IMR-90 (cell line): ENCODE results near the gene FAM241A. TPM values are rescaled to one million over a fixed set of nuclear protein-coding genes. Genes with fewer than 3 reads are reported as not detected.

Source experiments
- ATAC-seq: fragments of 200-7000 bp; cut with Tn5 transposase; 2 replicates; pipeline ENCODE4 v1.9.1; 2020; ENCODE audit warnings: low read depth, mild to moderate bottlenecking, moderate library complexity
- BruUV-seq: library from RNA; stranded (reverse); fragments of 400-500 nt; replicated peaks from 2 replicates; lab custom pipeline; 2021; lab: Mats Ljungman, UMichigan
- CTCF ChIA-PET: fragments of 300-600 bp; formaldehyde crosslinking; extraction: SDS; loops from one replicate; lab custom pipeline; 2021; ENCODE audit warnings: antibody characterized with exemption; lab: Yijun Ruan, JAX
- POLR2A ChIA-PET: fragments of 300-600 bp; sonication (Branson Sonifier 250); formaldehyde crosslinking; loops from one replicate; lab custom pipeline; 2022; ENCODE audit warnings: antibody characterized with exemption; ENCODE audit not compliant: unreplicated experiment; lab: Charles Lee
- DNase-seq: peaks from one replicate; pipeline ENCODE4 v3.0.0; 2013
- H2AFZ ChIP-seq: replicated peaks from 2 replicates; pipeline ENCODE3; 2013; ENCODE audit warnings: low read length, mild to moderate bottlenecking; ENCODE audit not compliant: poor library complexity
- H2AK5ac ChIP-seq: 2 replicates; pipeline ENCODE4 v1.6.1; 2013; ENCODE audit warnings: low read depth, low read length, inconsistent platforms
- H2AK9ac ChIP-seq: replicated peaks from 2 replicates; pipeline ENCODE3; 2013; ENCODE audit warnings: mild to moderate bottlenecking, low read depth, low read length, moderate library complexity; ENCODE audit not compliant: poor library complexity
- H2BK120ac ChIP-seq: 2 replicates; pipeline ENCODE4 v1.6.1; 2013; ENCODE audit warnings: low read depth, low read length, inconsistent platforms
- H2BK15ac ChIP-seq: 3 replicates; pipeline ENCODE4 v1.6.1; 2013; ENCODE audit warnings: low read depth, low read length, inconsistent platforms
- H2BK20ac ChIP-seq: 2 replicates; pipeline ENCODE4 v1.6.1; 2013; ENCODE audit warnings: low read depth, mild to moderate bottlenecking, inconsistent platforms, low read length, moderate library complexity
- H2BK5ac ChIP-seq: 2 replicates; pipeline ENCODE4 v1.6.1; 2013; ENCODE audit warnings: mild to moderate bottlenecking, low read depth, low read length, inconsistent platforms; ENCODE audit not compliant: poor library complexity, severe bottlenecking
- H3K14ac ChIP-seq: replicated peaks from 2 replicates; pipeline ENCODE4 v1.6.1; 2013; ENCODE audit warnings: low read depth, low read length, inconsistent platforms
- H3K18ac ChIP-seq: 2 replicates; pipeline ENCODE4 v1.6.1; 2013; ENCODE audit warnings: low read depth, low read length, control low read depth
- H3K23ac ChIP-seq: 2 replicates; pipeline ENCODE4 v1.6.1; 2013; ENCODE audit warnings: low read depth, low read length, inconsistent platforms
- H3K27ac ChIP-seq: 2 replicates; pipeline ENCODE4 v1.5.1; 2013; ENCODE audit warnings: mild to moderate bottlenecking, control low read depth, low read length; ENCODE audit not compliant: insufficient read depth
- H3K27me3 ChIP-seq: 2 replicates; pipeline ENCODE4 v1.6.1; 2013; ENCODE audit warnings: low read length; ENCODE audit not compliant: control insufficient read depth, insufficient read depth
- H3K36me3 ChIP-seq: 2 replicates; pipeline ENCODE4 v1.6.1; 2013; ENCODE audit warnings: low read length, mixed read lengths; ENCODE audit not compliant: control insufficient read depth, insufficient read depth
- H3K4ac ChIP-seq: 2 replicates; pipeline ENCODE4 v1.6.1; 2013; ENCODE audit warnings: low read depth, low read length, inconsistent platforms
- H3K4me1 ChIP-seq: 2 replicates; pipeline ENCODE4 v1.6.1; 2013; ENCODE audit warnings: low read length, mixed read lengths; ENCODE audit not compliant: control insufficient read depth, insufficient read depth
- H3K4me2 ChIP-seq: 2 replicates; pipeline ENCODE4 v1.6.1; 2013; ENCODE audit warnings: low read depth, mild to moderate bottlenecking, control low read depth, low read length, moderate library complexity
- H3K4me3 ChIP-seq: 2 replicates; pipeline ENCODE4 v1.5.1; 2013; ENCODE audit warnings: low read depth, mild to moderate bottlenecking, control low read depth, low read length, moderate library complexity; ENCODE audit not compliant: insufficient read depth
- H3K56ac ChIP-seq: 2 replicates; pipeline ENCODE4 v1.6.1; 2013; ENCODE audit warnings: low read length, inconsistent platforms; ENCODE audit not compliant: insufficient read depth; ENCODE audit errors: extremely low read depth
- H3K79me1 ChIP-seq, 2 experiments: 2 replicates each; pipeline ENCODE4 v1.6.1; 2013; ENCODE audit warnings: low read length in 2 of 2, inconsistent platforms in 1 of 2, low read depth in 1 of 2
- H3K9ac ChIP-seq: 2 replicates; pipeline ENCODE4 v1.6.1; 2013; ENCODE audit warnings: low read depth, low read length, control low read depth
- H3K9me1 ChIP-seq: 2 replicates; pipeline ENCODE4 v1.6.1; 2013; ENCODE audit warnings: low read length, inconsistent platforms; ENCODE audit not compliant: insufficient read depth
- H3K9me3 ChIP-seq: 2 replicates; pipeline ENCODE4 v1.6.1; 2013; ENCODE audit warnings: low read length; ENCODE audit not compliant: control insufficient read depth, insufficient read depth
- H4K20me1 ChIP-seq: 2 replicates; pipeline ENCODE4 v1.6.1; 2013; ENCODE audit warnings: low read length, inconsistent platforms; ENCODE audit not compliant: insufficient read depth
- H4K5ac ChIP-seq: 2 replicates; pipeline ENCODE4 v1.6.1; 2013; ENCODE audit warnings: mild to moderate bottlenecking, low read depth, low read length, control low read depth
- H4K8ac ChIP-seq, 2 experiments: 2 replicates each; pipeline ENCODE4 v1.6.1; 2013; ENCODE audit warnings: low read depth in 2 of 2, low read length in 2 of 2, control low read depth in 1 of 2, inconsistent platforms in 1 of 2
- H4K91ac ChIP-seq: 2 replicates; pipeline ENCODE4 v1.6.1; 2013; ENCODE audit warnings: low read depth, low read length, inconsistent platforms; ENCODE audit not compliant: insufficient read depth
- CEBPB ChIP-seq: IDR thresholded peaks from 2 replicates; pipeline ENCODE4 v1.6.1; 2012; ENCODE audit warnings: low read depth, low read length, improper control_type of control experiment
- ELK1 ChIP-seq: fragments of 150-350 bp; IDR thresholded peaks from 2 replicates; pipeline ENCODE4 v1.6.1; 2016; ENCODE audit warnings: low read depth, mild to moderate bottlenecking, low read length, moderate library complexity, borderline replicate concordance
- MAFK ChIP-seq: IDR thresholded peaks from 2 replicates; pipeline ENCODE4 v1.6.1; 2012; ENCODE audit warnings: low read depth, low read length, improper control_type of control experiment
- NFE2L2 ChIP-seq: fragments of 150-350 bp; IDR thresholded peaks from 2 replicates; pipeline ENCODE4 v1.6.1; 2016; ENCODE audit warnings: low read depth, mild to moderate bottlenecking, low read length
- RAD21 ChIP-seq: IDR thresholded peaks from 2 replicates; pipeline ENCODE4 v1.6.1; 2012; ENCODE audit warnings: low read length, improper control_type of control experiment
- WGBS, 2 experiments: methylation state at CpG; one replicate each; pipeline versions ENCODE4 v1.1.5 to v1.1.7; 2013; ENCODE audit warnings: missing lambda C conversion rate in 2 of 2; ENCODE audit not compliant: insufficient read length in 1 of 2; ENCODE audit errors: extremely low coverage in 2 of 2; 5-methylcytosine and 5-hydroxymethylcytosine counted together
- dilution Hi-C: fragments of 300-500 bp; cut with HindIII; formaldehyde crosslinking; loops from one replicate; pipeline ENCODE4 v1.14.3; 2018; ENCODE audit warnings: low sequenced_read_pairs; ENCODE audit not compliant: unreplicated experiment
- in situ Hi-C: fragments of 300-500 bp; cut with MboI; formaldehyde crosslinking; loops from 3 replicates; pipeline ENCODE4 v1.14.3; 2019; ENCODE audit warnings: low sequenced_read_pairs, inconsistent platforms, mixed read lengths
- intact Hi-C: fragments of 100-400 bp; cut with micrococcal nuclease; formaldehyde crosslinking; loops from 2 replicates; pipeline ENCODE4 v1.10.0; 2022
- polyA plus RNA-seq, 3 experiments: library from polyadenylated mRNA; depleted of rRNA; stranded (reverse); fragments of >200 nt; gene quantifications; 2 replicates each; pipeline ENCODE4 v1.2.3, GENCODE V29; 2012; ENCODE audit warnings: low replicate concordance in 1 of 3
- total RNA-seq: library from RNA; depleted of rRNA; stranded (reverse); fragments of >200 nt; gene quantifications from 2 replicates; pipeline ENCODE4 v1.2.3, GENCODE V29; 2012

Gene FAM241A
- total and polyA plus RNA-seq, 2 of the 4 experiments (the other 2 are of a cell fraction) = under 0.01 to 0.24 TPM

- intact Hi-C loops (no loop called here), in situ Hi-C loops (no loop called here), dilution Hi-C loops (no loop called here)
- no peak overlapping the region for H3K14ac ChIP-seq
- no peaks in the 10 kb centered on the region for H3K36me3 ChIP-seq
- no peaks in the 10 kb centered on the region for H3K4me1 ChIP-seq
- H3K9ac ChIP-seq = no peak overlapping the region
- ATAC-seq (no peak), DNase-seq (no peak)
- H2AK5ac ChIP-seq = no peak overlapping the region
- H2BK15ac ChIP-seq = no peak overlapping the region
- BruUV-seq = no TSS peak
- H2BK120ac ChIP-seq = no peak overlapping the region
- no CpG with 5 or more reads among the region's 5 CpGs for WGBS, 2 experiments
- H3K79me1 ChIP-seq = peaks cover 0 to 3% of the 10 kb centered on the region in 2 experiments; a peak in 1 of 4 replicates
- no peak overlapping the region for H4K5ac ChIP-seq
- no peak overlapping the region for H3K4ac ChIP-seq
- no peak overlapping the region for H3K4me3 ChIP-seq
- no peaks in the 10 kb centered on the region for H3K9me1 ChIP-seq
- TF ChIP-seq RAD21 (no peak), CEBPB (no peak), MAFK (no peak), ELK1 (no peak), NFE2L2 (no peak)
- no peak overlapping the region for H2BK5ac ChIP-seq
- H3K56ac ChIP-seq = no peak overlapping the region
- H2AK9ac ChIP-seq = no peak overlapping the region
- no peak overlapping the region for H3K23ac ChIP-seq
- no peaks in the 10 kb centered on the region for H4K20me1 ChIP-seq
- no peak overlapping the region for H2BK20ac ChIP-seq
- H4K91ac ChIP-seq = no peak overlapping the region
- no peak overlapping the region for H3K4me2 ChIP-seq
- POLR2A ChIA-PET = no interaction called here
- CTCF ChIA-PET = no interaction called here
- H3K9me3 ChIP-seq = no peaks in the 10 kb centered on the region
- no peaks in the 10 kb centered on the region; the same call in 1 of the 2 replicates for H3K27me3 ChIP-seq
- H2AFZ ChIP-seq = no peak overlapping the region
- no peak overlapping the region for H4K8ac ChIP-seq
- no peak overlapping the region for H3K18ac ChIP-seq
- H3K27ac ChIP-seq = no peak overlapping the region
These were observed 2.4 kb downstream of the FAM241A start for GRCh38 chr4:112147697-112148096.
